ENCODE results near the gene TMED1.

DNA sequence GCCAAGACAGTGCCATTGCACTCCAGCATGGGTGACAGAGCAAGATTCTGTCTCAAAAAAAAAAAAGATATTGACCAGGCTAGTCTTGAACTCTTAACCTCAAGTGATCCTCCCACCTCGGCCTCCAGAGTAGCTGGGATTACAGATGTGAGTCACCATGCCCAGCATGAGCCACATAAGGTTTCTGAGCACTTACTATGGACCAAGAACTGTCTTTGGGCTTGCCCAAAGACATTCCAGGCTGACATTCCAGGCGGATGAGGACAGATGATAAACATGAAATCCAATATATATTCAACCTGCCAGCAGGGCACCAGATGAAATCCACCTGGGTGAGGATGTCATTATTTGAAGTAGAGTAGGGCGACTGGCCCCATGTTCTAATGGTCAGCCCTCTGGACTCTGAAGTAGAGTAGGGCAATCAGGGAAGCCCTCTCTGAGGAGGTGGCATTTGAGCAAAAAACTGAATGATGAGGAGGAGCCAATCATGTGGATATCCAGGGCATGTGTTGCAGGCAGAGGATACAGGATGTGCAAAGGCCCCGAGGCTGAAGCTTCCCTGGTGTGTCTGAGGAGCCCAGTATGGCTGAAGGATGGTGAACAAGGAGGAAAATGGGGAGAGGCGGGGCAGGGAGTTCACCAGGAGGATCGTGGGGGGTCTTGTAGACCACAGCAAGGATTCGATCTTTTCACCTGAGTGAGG, 16.2 kb upstream of the TMED1 start:
- TF ChIP-seq, protein P1, sequence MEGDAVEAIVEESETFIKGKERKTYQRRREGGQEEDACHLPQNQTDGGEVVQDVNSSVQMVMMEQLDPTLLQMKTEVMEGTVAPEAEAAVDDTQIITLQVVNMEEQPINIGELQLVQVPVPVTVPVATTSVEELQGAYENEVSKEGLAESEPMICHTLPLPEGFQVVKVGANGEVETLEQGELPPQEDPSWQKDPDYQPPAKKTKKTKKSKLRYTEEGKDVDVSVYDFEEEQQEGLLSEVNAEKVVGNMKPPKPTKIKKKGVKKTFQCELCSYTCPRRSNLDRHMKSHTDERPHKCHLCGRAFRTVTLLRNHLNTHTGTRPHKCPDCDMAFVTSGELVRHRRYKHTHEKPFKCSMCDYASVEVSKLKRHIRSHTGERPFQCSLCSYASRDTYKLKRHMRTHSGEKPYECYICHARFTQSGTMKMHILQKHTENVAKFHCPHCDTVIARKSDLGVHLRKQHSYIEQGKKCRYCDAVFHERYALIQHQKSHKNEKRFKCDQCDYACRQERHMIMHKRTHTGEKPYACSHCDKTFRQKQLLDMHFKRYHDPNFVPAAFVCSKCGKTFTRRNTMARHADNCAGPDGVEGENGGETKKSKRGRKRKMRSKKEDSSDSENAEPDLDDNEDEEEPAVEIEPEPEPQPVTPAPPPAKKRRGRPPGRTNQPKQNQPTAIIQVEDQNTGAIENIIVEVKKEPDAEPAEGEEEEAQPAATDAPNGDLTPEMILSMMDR (IDR thresholded peaks at IDR 0.05), result no peak
- TF ChIP-seq POLR2AphosphoS5 (IDR thresholded peaks at IDR 0.05; ENCODE audit: insufficient read depth in 1 of 2, low read depth in 1 of 2), result no peak

All from vagina (tissue), 2 donors.